ENCODE measurements around the gene MIER2. TPM values are rescaled to one million over a fixed set of nuclear protein-coding genes. Genes with fewer than 3 reads are reported as not detected.

Gene MIER2
- polyA plus RNA-seq, 2 of the 4 experiments (the other 2 are of a cell fraction), result 8.8 to 11.5 TPM

GRCh38 chr19:308471-309205, 36.0 kb downstream of the MIER2 start:
- CTCF ChIA-PET, result no interaction called here
- no peak overlapping the region for H3K4me2 ChIP-seq
- no peak for TF ChIP-seq CBX8 (IDR thresholded peaks at IDR 0.05)
- no peak for TF ChIP-seq NR3C1 (IDR thresholded peaks at IDR 0.05)
- DNase-seq (ENCODE audit: low read depth in 1 of 2, low spot score in 1 of 2) (no peak), FAIRE-seq (no peak), ATAC-seq (no peak; a peak in 1 of 6 replicates)
- no peaks in the 10 kb centered on the region for H3K4me1 ChIP-seq
- H3K9me3 ChIP-seq, result no peaks in the 10 kb centered on the region
- POLR2A ChIA-PET, result no interaction called here
- H3K4me3 ChIP-seq, result no peak overlapping the region
- no peak overlapping the region for H3K27ac ChIP-seq
- WGBS (ENCODE audit: missing lambda C conversion rate), result 100% methylated on average over 15 of the region's 48 CpGs

GRCh38 chr19:307793-308420, 36.7 kb downstream of the MIER2 start:
- Histone ChIP-seq H3K4me1 (no peaks in the 10 kb centered on the region), H3K27ac (no peak overlapping the region), H3K4me3 (no peak overlapping the region), H3K9me3 (no peaks in the 10 kb centered on the region), H3K4me2 (no peak overlapping the region)
- FAIRE-seq (no peak), DNase-seq (ENCODE audit: low read depth in 1 of 2, low spot score in 1 of 2) (no peak), ATAC-seq (no peak)
- CTCF ChIA-PET, result no interaction called here
- WGBS (ENCODE audit: missing lambda C conversion rate), result 90% methylated on average over 9 of the region's 21 CpGs
- no peak for TF ChIP-seq POLR2AphosphoS2 (conservative IDR thresholded peaks at IDR 0.05; ENCODE audit: low read length)
- TF ChIP-seq HMGXB4 (CRISPR knock-in tag; IDR thresholded peaks at IDR 0.05; ENCODE audit: borderline replicate concordance), result no peak
- no peak for TF ChIP-seq NR3C1 (IDR thresholded peaks at IDR 0.05)
- POLR2A ChIA-PET, result no interaction called here

- no peak for DNase-seq (ENCODE audit: low read depth in 1 of 2, low spot score in 1 of 2)
Observed at GRCh38 chr19:307111-307531, 37.5 kb downstream of the MIER2 start.

More at GRCh38 chr19:307111-307531, 37.5 kb downstream of the MIER2 start:
- no CpG with 5 or more reads among the region's 26 CpGs for WGBS (ENCODE audit: missing lambda C conversion rate)
- ChIA-PET POLR2A (no interaction called here), CTCF (no interaction called here)
- H3K4me3 ChIP-seq, result no peak overlapping the region
- H3K4me1 ChIP-seq, result no peaks in the 10 kb centered on the region
- TF ChIP-seq JUNB (IDR thresholded peaks at IDR 0.05) (no peak), ZSCAN20 (CRISPR knock-in tag; IDR thresholded peaks at IDR 0.05) (no peak), POLR2AphosphoS2 (conservative IDR thresholded peaks at IDR 0.05; ENCODE audit: low read length) (no peak), FOXS1 (CRISPR knock-in tag; IDR thresholded peaks at IDR 0.05) (no peak), JUN (IDR thresholded peaks at IDR 0.05) (no peak), SREBF2 (IDR thresholded peaks at IDR 0.05) (no peak), TP53 (CRISPR knock-in tag; IDR thresholded peaks at IDR 0.05) (no peak), CHD4 (IDR thresholded peaks at IDR 0.05; ENCODE audit: borderline replicate concordance) (no peak), PBX3 (IDR thresholded peaks at IDR 0.05) (no peak), PHF8 (IDR thresholded peaks at IDR 0.05; ENCODE audit: borderline replicate concordance, low read depth) (no peak), ZFP36 (IDR thresholded peaks at IDR 0.05; ENCODE audit: borderline replicate concordance, partially characterized antibody) (no peak), SMC3 (IDR thresholded peaks at IDR 0.05) (no peak), HOXB13 (CRISPR knock-in tag; IDR thresholded peaks at IDR 0.05; ENCODE audit: low read depth) (no peak), E2F6 (IDR thresholded peaks at IDR 0.05; ENCODE audit: borderline replicate concordance, low read depth) (no peak), FOSB (CRISPR knock-in tag; IDR thresholded peaks at IDR 0.05) (no peak), HOXA7 (CRISPR knock-in tag; IDR thresholded peaks at IDR 0.05) (no peak), BHLHE40 (IDR thresholded peaks at IDR 0.05; ENCODE audit: low read depth, low read length) (no peak), RCOR1 (IDR thresholded peaks at IDR 0.05; ENCODE audit: low read depth, low read length) (no peak)
- no peak overlapping the region for H3K4me2 ChIP-seq
- no peak overlapping the region for H3K27ac ChIP-seq
- ATAC-seq (no peak), FAIRE-seq (no peak)
- H3K9me3 ChIP-seq, result no peaks in the 10 kb centered on the region

Data from A549 (cell line).